PC-3 (cell line): ENCODE measurements around the gene CACNA1E. TPM values are rescaled to one million over a fixed set of nuclear protein-coding genes. Genes with fewer than 3 reads are reported as not detected.

ENCODE experiments used
- ATAC-seq: fragments of 200-7000 bp; cut with Tn5 transposase; 2 replicates; pipeline ENCODE4 v1.9.1; 2020; ENCODE audit warnings: mild to moderate bottlenecking, moderate library complexity
- BruUV-seq: library from RNA; stranded (reverse); fragments of 400-500 nt; replicated peaks from 2 replicates; lab custom pipeline; 2021; lab: Mats Ljungman, UMichigan
- CTCF ChIA-PET: fragments of 300-600 bp; sonication (Branson Sonifier 250); formaldehyde crosslinking; loops from one replicate; lab custom pipeline; 2022; ENCODE audit warnings: antibody characterized with exemption; lab: Charles Lee
- POLR2A ChIA-PET: fragments of 300-600 bp; sonication (Branson Sonifier 250); formaldehyde crosslinking; loops from one replicate; lab custom pipeline; 2022; ENCODE audit warnings: antibody characterized with exemption; ENCODE audit not compliant: unreplicated experiment; lab: Charles Lee
- DNase-seq: peaks from one replicate; pipeline ENCODE4 v3.0.0-alpha.2; 2015
- H2AFZ ChIP-seq: fragments of 300-600 bp; sonication (generic); 2 replicates; pipeline ENCODE4 v1.6.0; 2016; ENCODE audit warnings: antibody characterized with exemption, low read length
- H3F3A ChIP-seq: fragments of 300-600 bp; sonication (generic); one replicate; pipeline ENCODE4 v1.6.0; 2017; ENCODE audit warnings: antibody characterized with exemption, low read length, control low read depth, mild to moderate bottlenecking; ENCODE audit not compliant: unreplicated experiment
- H3K27ac ChIP-seq: fragments of 300-600 bp; sonication (generic); 2 replicates; pipeline ENCODE4 v1.5.1; 2016; ENCODE audit warnings: mild to moderate bottlenecking, low read length
- H3K27me3 ChIP-seq: fragments of 300-600 bp; sonication (generic); 2 replicates; pipeline ENCODE4 v1.6.1; 2016; ENCODE audit warnings: low read length, mixed read lengths
- H3K36me3 ChIP-seq: fragments of 300-600 bp; sonication (generic); 2 replicates; pipeline ENCODE4 v1.6.1; 2016; ENCODE audit warnings: low read depth, mixed run types, low read length, mixed read lengths
- H3K4me1 ChIP-seq: fragments of 300-600 bp; sonication (generic); 2 replicates; pipeline ENCODE4 v1.5.1; 2016; ENCODE audit warnings: low read length; ENCODE audit not compliant: insufficient read depth
- H3K4me2 ChIP-seq: fragments of 300-600 bp; sonication (generic); 2 replicates; pipeline ENCODE4 v1.6.0; 2016; ENCODE audit warnings: low read length
- H3K4me3 ChIP-seq: fragments of 300-600 bp; sonication (generic); 2 replicates; pipeline ENCODE4 v1.5.1; 2016; ENCODE audit warnings: mild to moderate bottlenecking, low read length, mixed read lengths
- H3K79me2 ChIP-seq: fragments of 300-600 bp; sonication (generic); 2 replicates; pipeline ENCODE4 v1.6.1; 2017; ENCODE audit warnings: low read length, mixed read lengths
- H3K9ac ChIP-seq: fragments of 300-600 bp; sonication (generic); 2 replicates; pipeline ENCODE4 v1.6.0; 2016; ENCODE audit warnings: mild to moderate bottlenecking, low read length
- H3K9me2 ChIP-seq: fragments of 300-600 bp; sonication (generic); replicated peaks from 2 replicates; pipeline ENCODE4 v1.6.1; 2016; ENCODE audit warnings: mixed run types, low read length, mixed read lengths
- H3K9me3 ChIP-seq: fragments of 300-600 bp; sonication (generic); 2 replicates; pipeline ENCODE4 v1.6.1; 2016; ENCODE audit warnings: low read length, mixed read lengths
- H4K20me1 ChIP-seq: fragments of 300-600 bp; sonication (generic); 2 replicates; pipeline ENCODE4 v1.6.1; 2016; ENCODE audit warnings: low read length, mixed read lengths
- CTCF ChIP-seq: fragments of 300-600 bp; sonication (generic); conservative IDR thresholded peaks from 2 replicates; pipeline ENCODE4 v1.5.1; 2017; ENCODE audit warnings: antibody characterized with exemption, low read depth, mild to moderate bottlenecking, low read length
- EZH2 ChIP-seq: fragments of 300-600 bp; sonication (generic); IDR thresholded peaks from one replicate; pipeline ENCODE4 v1.6.1; 2017; ENCODE audit warnings: antibody characterized with exemption, mild to moderate bottlenecking, low read length; ENCODE audit not compliant: unreplicated experiment
- EZH2phosphoT487 ChIP-seq: fragments of 300-600 bp; sonication (generic); IDR thresholded peaks from 2 replicates; pipeline ENCODE4 v1.6.1; 2018; ENCODE audit warnings: mild to moderate bottlenecking, antibody characterized with exemption, low read length, borderline replicate concordance
- intact Hi-C: fragments of 100-400 bp; cut with micrococcal nuclease; formaldehyde crosslinking; loops from 2 replicates; pipeline ENCODE4 v1.9.0; 2023
- total RNA-seq: library from RNA; depleted of rRNA; stranded (reverse); fragments of >200 nt; gene quantifications from 2 replicates; pipeline ENCODE4 v1.2.3, GENCODE V29; 2014

CACNA1E gene
- total RNA-seq, 1 experiment from 2014 or later: not detected

GRCh38 chr1:181587870-181588438, 104.6 kb downstream of the CACNA1E start:
- H3K9ac ChIP-seq: no peak overlapping the region
- POLR2A ChIA-PET: no interaction called here

GRCh38 chr1:181588631-181589030, 105.3 kb downstream of the CACNA1E start:
- Histone ChIP-seq H2AFZ (no peak overlapping the region), H3K9me3 (no peaks in the 10 kb centered on the region), H3K27ac (no peak overlapping the region), H3K9me2 (no peaks in the 10 kb centered on the region), H3K4me1 (no peaks in the 10 kb centered on the region), H3K9ac (no peak overlapping the region), H3K79me2 (no peaks in the 10 kb centered on the region), H3K36me3 (no peaks in the 10 kb centered on the region), H3F3A (no peaks in the 10 kb centered on the region), H4K20me1 (no peaks in the 10 kb centered on the region), H3K4me3 (no peak overlapping the region), H3K27me3 (0 out of 2 replicates have a peak, but pooled peaks cover 4% of the 10 kb centered on the region), H3K4me2 (no peak overlapping the region)
- no TSS peak for BruUV-seq
- intact Hi-C loops: no loop called here
- TF ChIP-seq EZH2phosphoT487: no peak
- no peak for TF ChIP-seq CTCF
- TF ChIP-seq EZH2: no peak
- no peak for ATAC-seq
- no peak for DNase-seq
- ChIA-PET POLR2A (no interaction called here), CTCF (no interaction called here)

More at GRCh38 chr1:181587870-181588438, 104.6 kb downstream of the CACNA1E start:
- Histone ChIP-seq H3K4me1 (no peaks in the 10 kb centered on the region), H4K20me1 (no peaks in the 10 kb centered on the region), H3K36me3 (no peaks in the 10 kb centered on the region), H3F3A (no peaks in the 10 kb centered on the region), H3K9me3 (no peaks in the 10 kb centered on the region), H2AFZ (no peak overlapping the region), H3K4me2 (no peak overlapping the region), H3K9me2 (no peaks in the 10 kb centered on the region), H3K79me2 (no peaks in the 10 kb centered on the region), H3K4me3 (no peak overlapping the region), H3K27me3 (0 out of 2 replicates have a peak, but pooled peaks cover 4% of the 10 kb centered on the region), H3K27ac (no peak overlapping the region)
- ATAC-seq (no peak), DNase-seq (no peak)
- no peak for TF ChIP-seq EZH2phosphoT487
- TF ChIP-seq CTCF: peak; percentile 15; the same call in 1 of the 2 replicates
- no peak for TF ChIP-seq EZH2
- CTCF ChIA-PET: no interaction called here
- intact Hi-C loops: no loop called here
- BruUV-seq: no TSS peak

- Histone ChIP-seq H3K79me2 (no peaks in the 10 kb centered on the region), H3K27me3 (0 out of 2 replicates have a peak, but pooled peaks cover 4% of the 10 kb centered on the region), H3K27ac (no peak overlapping the region), H4K20me1 (no peaks in the 10 kb centered on the region), H2AFZ (no peak overlapping the region), H3K36me3 (no peaks in the 10 kb centered on the region), H3K9me2 (no peaks in the 10 kb centered on the region), H3K4me2 (no peak overlapping the region), H3F3A (no peaks in the 10 kb centered on the region), H3K9ac (no peak overlapping the region), H3K4me3 (no peak overlapping the region), H3K9me3 (no peaks in the 10 kb centered on the region), H3K4me1 (no peaks in the 10 kb centered on the region)
- no TSS peak for BruUV-seq
- DNase-seq (no peak), ATAC-seq (no peak)
- ChIA-PET POLR2A (no interaction called here), CTCF (no interaction called here)
- intact Hi-C loops: no loop called here
- no peak for TF ChIP-seq EZH2
- no peak for TF ChIP-seq CTCF
- TF ChIP-seq EZH2phosphoT487: no peak
Observed at GRCh38 chr1:181592255-181592859, 109.0 kb downstream of the CACNA1E start.
